Ovary (tissue), 3 donors: ENCODE measurements around the gene MAPK1.

Experiments used
- CTCF ChIP-seq, 3 donors: fragments of 450-650 bp in 2 of 3; fragments of 200-600 bp in 1 of 3; IDR thresholded peaks; one replicate each; pipeline versions ENCODE4 v1.5.1 to v1.8.0; 2016 to 2022; ENCODE audit warnings: antibody characterized with exemption in 3 of 3, mild to moderate bottlenecking in 1 of 3
- EP300 ChIP-seq: sonication (generic); formaldehyde crosslinking; IDR thresholded peaks from one replicate; pipeline ENCODE4 v1.6.1; 2017; ENCODE audit warnings: antibody characterized with exemption
- POLR2A ChIP-seq: fragments of 450-650 bp; IDR thresholded peaks from one replicate; pipeline ENCODE4 v1.6.1; 2017; ENCODE audit warnings: antibody characterized with exemption, mild to moderate bottlenecking, moderate library complexity
- donor health status: DM: no; HTN: no; CAD: no.

DNA sequence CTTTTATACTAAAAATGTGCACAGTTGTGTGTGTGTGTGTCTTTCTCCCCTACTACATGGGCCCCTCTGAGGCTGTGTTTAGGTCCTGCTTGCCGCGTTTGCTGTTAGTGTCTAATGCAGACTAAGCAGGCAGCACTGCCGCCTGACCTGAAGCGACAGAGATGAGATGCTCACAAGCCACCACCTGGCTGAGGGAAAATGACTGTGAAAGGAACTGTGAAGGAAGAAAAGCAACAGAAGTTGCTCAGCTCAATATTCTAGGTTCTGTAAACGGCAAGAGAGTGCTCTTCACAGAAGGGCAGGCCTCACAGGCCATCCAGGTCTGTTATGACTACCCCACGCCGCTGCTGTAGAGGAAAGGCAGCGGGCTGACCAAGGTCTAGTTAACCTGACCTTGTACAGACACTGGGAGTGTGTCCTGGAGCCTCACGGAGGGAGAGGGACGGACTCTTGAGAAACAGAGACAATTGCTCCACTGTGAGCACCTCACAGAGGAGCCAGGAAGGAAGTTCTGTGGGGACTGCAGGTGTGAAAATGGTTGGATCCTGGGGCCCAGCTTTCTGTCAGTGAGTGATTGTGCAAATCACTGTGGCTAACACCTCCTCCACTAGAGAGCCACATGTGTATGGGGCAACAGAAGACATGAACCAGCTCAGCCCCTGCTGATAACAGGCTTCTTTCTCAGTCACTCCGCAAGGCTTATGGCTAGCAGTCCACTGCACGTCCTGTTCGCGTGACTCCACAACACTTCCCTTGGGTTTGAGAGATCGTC lies 100.6 kb downstream of the MAPK1 start:
- TF ChIP-seq CTCF (IDR thresholded peaks at IDR 0.05): no peak
- TF ChIP-seq POLR2A: no peak
- no peak for TF ChIP-seq EP300
